ENCODE measurements around the gene IL24.
A peak's percentile ranks its signal among the peaks of the same experiment; 100 is the strongest.
"Not testable (repeated sequence)": the region's sequence is repeated elsewhere in the genome, so short reads cannot be mapped to it uniquely, and the experiment has no call there.

IL24 gene

DNA sequence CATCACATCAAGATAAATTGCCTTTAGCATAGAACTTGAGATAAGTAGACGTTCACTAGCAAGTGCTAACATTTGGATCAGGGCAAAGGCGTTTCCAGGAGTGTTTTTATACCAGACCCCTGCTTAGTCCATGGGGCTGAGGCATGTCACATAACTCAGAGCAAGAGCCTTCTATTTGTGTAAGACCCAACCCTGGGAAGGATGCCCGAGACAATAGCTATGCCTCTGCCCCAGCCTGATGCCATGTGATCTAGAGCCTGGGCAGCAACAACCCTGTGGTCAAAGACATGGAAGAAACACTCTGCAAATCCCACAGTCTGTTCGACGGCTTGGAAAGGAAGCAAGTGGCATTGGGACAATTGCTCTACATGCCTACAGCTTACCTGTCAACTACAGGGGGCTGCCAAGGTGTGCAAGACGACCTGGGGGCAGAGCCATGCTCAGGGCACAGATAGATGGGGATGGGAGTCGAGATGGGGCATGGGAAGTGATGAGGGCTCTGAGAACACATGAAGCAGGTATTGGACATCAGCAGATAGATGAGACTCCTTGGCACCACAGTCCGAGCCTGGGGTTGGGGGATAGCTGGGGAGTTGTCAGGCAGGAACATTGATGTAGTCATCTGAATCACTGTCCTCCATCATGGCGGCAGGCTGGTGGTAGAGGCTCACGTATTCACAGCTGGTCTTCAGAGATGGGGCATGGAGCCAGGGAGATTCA lies 7.3 kb downstream of the IL24 start:
- no peak for DNase-seq (ENCODE audit: low read depth in 2 of 2)

DNA sequence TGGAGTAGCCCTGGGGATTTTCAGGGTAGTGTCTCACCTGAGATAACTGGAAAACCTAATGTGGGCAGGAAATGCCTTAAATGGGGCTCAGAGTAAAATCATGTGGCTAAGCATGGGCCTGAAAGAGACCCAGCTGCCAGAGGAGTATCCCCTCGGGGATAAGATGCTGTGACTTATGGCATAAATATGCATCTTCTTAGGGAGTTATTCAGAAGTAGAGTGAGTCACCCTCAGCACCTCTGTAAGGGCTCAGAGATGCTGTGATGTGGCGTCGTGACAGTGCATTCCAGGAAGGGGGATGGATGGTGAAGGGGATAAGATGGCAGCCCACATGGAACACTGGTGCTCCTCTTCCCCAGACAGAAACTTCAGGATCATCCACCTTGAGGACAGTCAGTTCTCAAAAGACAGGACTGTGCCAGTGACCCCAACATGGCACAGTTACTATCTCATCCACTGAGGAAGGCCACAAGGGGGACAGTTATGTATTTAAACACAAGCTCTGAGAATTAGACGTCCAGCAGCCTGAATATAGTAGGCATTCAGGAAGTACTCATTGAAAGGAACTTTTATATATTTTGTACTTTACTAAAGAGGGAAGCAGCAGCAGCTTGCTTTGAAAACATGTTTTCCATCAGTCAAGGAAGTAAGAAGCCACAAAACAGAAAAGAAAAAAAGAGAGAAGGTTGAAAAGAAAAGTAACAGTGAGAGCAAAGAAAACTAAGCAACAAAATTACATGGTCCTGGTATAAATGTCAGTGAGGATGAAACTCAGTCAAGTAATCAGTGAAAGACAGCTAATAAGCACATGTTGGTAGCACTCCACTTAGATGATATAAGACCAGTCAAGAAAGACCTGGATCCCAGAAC lies 8.3 kb downstream of the IL24 start:
- DNase-seq (ENCODE audit: low read depth in 2 of 2), result peak in 1 of 2 donors; percentile 24

DNA sequence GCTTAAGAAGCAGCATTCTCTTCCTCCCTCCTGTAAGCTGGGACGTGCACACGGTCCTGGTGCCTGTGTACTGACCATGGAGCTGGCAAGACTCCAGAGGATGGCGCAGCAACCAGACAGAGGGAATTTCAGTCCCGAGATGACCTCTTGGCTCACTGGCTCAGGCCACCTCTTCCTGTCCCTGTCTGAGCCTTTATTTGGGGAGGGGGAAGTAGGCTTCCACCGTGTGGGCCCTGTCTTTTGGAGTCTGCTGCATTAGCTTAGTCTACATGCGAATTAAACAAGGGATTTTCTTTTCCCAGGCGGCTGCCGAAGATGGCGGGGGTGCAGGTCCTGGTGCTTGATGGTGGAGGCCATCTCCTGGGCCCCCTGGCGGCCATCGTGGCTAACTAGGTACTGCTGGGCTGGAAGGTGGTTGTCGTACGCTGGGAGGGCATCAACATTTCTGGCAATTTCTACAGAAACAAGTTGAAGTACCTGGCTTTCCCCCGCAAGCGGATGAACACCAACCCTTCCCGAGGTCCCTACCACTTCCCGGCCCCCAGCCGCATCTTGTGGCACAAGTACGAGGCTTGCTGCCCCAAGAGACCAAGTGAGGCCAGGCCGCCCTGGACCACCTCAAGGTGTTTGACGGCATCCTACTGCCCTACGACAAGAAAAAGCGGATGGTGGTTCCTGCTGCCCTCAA lies 10.2 kb downstream of the IL24 start:
- DNase-seq (ENCODE audit: low read depth in 2 of 2), result no peak

DNA sequence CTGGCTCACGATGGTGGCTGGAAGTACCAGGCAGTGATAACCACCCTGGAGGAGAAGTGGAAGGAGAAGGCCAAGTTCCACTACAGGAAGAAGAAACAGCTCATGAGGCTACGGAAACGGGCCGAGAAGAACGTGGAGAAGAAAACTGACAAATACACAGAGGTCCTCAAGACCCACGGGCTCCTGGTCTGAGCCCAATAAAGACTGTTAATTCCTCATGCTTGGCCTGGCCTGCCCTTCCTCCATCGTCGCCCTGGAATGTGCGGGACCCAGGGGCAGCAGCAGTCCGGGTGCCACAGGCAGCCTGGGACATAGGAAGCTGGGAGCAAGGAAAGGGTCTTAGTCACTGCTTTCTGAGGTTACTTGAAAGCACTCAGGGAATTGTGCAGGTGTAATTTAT lies 10.8 kb downstream of the IL24 start:
- DNase-seq (ENCODE audit: low read depth in 2 of 2), result no peak

DNA sequence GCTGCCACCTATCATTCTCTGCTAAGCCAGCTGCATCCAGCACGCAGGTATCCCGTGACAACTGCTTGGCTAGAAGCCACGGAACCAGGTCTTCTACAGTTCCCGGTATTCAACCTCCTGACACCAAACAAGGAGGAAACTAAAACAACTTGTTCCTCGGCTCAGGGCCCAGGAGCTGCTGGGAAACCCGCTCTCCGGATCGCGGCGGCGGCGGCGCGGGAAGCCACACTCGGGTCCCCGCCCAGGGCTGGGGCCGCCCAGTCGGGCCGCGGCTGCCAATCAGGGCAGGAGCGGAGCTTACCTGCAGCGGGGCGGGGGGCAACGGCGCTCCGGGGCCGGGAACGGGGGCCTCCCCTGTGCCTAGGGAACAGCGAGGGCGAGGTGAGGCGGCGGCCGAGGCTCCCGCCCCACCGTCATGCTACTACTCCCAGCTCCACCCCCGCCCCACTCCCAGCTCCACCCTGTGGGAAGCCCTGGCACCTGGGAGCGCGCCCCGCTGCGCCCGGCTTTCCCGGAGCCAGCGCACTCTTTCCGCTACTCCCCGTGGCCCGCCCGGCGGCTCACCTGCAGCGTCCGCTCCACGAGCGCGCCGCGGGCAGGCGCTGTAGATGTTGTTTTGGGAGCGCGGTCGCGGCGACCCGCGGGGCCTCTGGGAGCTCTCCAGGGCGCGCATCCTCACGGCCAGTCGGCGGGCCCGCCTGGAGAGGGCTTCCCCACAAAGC lies 12.1 kb downstream of the IL24 start:
- DNase-seq (ENCODE audit: low read depth in 2 of 2), result no peak

DNA sequence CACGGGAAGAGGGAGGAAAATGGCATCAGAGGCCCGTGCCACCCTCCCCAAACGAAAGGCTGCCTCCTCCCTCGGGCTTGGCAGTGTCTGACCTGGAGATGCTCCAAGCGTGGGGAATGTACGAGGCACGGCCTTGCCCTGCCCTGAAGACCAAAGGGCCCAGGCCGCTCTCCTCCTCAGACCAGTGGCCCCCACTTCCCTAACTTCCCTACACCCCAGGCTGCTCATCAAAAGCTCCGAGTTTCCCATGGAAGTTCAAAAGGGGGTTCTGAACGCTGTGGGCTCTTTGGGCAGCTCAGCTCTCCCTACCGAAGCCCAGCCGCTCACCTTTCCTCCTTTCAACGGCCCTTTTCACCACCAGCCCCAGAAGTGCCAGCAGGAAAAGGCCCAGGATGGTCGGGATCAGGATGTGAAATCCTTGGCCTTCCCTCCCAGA lies 12.7 kb downstream of the IL24 start:
- no peak for DNase-seq (ENCODE audit: low read depth in 2 of 2)

DNA sequence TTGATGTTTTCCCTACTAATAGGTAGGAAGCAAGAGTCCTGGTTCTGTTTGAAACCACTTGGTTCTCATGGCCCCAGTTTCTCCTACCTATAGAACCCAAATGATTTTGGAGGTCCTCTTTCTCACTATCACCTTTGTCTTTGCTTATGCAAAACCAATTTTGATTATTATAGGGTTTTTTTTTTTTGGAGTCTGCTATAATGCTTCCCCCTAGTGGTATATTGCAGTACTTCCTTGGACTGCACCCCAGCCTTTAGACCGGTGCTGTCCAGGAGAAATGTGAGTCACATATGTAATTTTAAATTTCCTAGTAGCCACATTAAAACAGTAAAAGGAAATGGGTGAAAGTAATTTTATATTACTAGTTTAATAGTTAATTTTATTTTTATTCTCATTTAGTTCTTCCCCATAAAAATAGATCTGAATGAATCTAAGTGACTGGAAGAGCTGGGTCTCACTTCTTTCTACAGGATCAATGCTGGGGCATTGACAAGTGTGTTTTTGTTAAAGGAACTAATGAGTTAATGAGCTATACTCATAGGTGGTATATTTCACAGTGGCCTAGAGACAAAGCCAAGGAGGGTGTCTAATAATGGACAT lies 13.9 kb downstream of the IL24 start:
- DNase-seq (ENCODE audit: low read depth in 2 of 2), result no peak

DNA sequence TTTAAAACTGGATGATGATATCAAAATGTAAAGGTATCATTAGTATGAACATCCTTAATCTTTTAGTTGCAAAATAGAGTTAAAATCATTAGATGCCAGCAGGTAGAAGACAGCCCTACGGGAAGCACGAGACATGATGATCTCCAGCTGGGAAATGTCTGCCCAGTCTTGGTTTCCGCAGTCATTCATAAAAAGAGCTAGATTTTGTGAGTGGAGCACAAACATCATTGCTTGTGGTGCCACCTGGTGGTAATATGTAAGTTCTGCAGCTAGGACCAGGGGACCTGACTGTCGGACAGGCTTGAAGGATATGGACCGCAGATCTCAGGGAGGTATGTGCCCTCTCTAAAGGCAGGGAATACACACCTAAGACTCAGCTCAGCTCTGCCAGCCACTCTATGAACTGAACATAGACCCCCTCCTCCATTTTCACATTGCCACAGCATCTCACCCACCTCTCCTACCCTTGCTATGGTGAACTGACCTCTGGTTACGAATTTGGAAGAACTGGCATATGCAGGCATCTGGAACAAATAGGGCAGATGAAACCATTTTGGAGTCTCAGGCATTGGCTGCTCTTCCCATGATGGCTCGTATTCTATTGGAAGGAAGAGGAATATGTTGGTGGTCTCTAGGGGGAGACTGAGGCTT lies 15.3 kb downstream of the IL24 start:
- DNase-seq (ENCODE audit: low read depth in 2 of 2), result no peak

DNA sequence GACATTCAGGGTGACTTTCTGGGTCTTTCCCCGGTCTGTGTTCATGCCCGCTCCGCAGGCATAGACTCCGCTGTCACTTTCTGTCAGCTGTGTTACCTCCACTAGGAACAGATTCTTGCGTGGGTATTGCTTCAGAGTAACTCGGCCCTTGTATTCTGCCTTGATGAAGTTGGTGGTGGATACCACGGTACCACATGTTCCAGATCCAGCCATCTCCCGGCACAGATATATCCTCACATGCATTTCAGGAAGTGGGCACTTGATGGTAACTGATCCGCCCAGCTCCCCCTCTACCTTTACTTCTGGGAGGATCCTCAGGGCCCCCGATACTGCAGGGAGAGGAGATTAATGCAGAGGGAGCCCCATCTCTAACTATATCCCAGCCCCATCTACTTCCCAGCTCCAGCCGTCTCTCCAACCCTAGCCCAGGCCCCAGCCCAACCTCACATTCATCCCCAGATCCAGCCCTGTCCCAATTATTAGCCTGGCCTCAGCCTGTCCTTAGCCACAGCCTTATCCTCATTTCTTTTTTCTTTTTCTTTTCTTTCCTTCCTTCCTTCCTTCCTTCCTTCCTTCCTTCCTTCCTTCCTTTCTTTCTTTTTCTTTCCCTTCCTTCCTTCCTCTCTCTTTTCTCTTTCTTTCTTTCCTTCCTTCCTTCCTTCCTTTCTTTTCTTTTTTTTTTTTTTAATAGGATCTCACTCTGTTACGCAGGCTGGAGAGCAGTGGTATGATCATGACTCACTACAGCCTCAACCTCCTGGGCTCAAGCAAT lies 16.7 kb downstream of the IL24 start:
- no peak for DNase-seq (ENCODE audit: low read depth in 2 of 2)

DNA sequence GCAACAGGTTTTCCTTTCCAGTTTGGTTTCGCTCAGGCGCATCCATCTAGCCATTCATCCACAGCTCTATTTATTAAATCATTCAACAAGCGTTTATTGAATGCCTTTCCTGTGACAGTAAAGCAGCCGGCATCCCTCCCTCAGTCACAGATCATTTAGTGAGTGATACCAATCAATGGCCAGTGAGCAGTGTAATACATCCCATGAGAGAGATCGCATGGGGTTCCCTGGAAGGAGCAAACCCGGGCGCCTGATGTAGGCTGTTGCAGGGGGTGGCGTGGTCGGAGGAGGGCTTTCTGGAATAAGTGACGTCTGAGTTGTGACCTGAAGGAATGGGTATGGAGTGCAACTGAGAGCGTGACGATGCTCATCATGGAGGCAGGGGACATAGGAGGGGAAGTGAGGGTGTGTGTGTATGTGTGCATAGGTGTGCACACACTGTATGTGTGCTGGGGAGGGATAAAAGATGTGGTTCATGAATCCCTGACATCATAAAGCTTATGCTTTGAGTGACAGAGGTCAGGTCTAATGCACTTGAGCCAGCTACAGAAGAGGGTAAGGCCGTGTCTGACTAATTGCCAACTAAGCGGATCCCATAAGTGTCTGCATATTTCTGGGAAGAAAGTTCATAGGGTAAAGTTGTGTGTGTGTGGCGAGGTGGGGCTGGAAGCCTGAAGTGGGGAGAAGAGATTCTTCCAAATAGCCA lies 17.9 kb downstream of the IL24 start:
- DNase-seq (ENCODE audit: low read depth in 2 of 2), result no peak

DNA sequence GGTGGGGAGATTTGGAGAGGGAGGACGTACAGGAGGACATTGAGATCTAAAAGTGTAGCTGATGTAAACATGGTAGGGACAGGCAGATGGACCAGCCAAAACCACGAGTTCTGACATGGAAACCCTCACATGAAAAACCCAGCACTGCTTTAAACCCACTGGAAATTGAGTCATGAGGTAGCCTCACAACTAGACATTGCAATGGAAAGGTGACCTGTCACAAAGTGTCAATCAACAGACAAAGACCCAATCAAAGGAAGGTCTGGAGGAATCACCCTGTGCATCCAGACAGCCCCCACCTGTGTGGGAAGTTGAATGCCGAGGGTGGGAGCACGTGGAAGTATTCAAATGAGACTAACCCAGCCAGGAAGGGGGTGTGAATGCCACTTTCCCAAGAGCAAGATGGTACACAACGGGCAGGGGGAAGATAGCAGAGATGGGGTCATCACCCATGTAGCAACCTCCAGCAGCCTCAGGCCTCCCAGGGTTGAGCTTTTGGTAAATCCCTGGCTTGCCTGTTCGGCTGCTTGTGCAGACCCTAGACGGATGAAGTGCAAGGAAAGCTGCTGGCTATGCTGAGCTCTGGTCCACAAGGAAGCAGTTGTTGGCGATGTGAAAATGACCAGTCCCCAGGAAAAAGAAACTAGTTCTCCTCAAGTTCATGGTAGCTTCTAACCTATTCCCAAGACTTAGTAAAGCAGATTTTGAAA lies 18.9 kb downstream of the IL24 start:
- DNase-seq (ENCODE audit: low read depth in 2 of 2), result no peak

DNA sequence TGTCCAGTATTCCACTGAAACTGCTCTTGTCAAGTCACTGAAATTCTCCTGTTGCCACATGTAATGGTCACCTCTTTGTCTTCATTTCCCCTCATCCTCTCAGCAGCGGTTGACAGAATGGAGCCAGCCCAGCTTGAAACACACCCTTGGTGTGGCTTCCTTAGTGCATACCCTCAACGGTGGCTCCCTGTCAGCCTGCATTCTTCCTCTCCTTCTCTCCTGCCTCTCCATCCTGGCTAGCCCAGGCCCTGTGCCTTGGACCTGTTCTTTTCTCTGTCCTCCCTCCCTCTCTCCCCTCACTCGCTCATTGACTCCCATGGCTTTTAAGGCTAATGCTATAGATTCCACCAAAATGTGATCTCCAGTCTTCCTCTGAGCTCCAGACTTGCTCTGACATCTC lies 20.8 kb downstream of the IL24 start:
- DNase-seq (ENCODE audit: low read depth in 2 of 2), result no peak

DNA sequence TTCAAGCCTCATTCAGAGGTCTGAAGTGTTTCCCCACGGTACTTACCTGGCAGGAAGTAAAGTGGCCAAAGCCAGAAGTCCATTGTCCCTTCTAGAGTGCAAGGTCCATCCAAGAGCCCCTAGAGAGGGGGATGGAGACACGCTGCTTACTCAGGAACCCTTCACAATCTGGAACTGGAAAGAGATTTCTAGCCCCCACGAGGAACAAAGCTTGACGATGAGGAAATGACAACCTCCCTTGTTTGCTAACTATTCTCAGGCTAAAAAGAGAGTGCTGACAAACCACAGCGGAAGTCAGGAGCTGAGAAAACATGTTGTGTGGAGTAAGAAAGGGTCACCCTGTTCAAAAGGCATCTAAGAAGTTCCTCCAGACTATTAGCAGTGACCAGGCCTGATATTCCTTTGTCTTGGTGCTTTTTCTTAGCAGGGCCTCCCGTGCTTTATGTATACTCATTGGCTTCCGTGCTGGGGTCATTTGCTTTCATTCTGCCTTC lies 24.6 kb downstream of the IL24 start, which contains the start of gene FCMR:
Gene FCMR (minus strand): TSS at position 170 of the 494 bp plus-strand sequence. CDS start 87 bp downstream, at position 83.
- no peak for DNase-seq (ENCODE audit: low read depth in 2 of 2)

DNA sequence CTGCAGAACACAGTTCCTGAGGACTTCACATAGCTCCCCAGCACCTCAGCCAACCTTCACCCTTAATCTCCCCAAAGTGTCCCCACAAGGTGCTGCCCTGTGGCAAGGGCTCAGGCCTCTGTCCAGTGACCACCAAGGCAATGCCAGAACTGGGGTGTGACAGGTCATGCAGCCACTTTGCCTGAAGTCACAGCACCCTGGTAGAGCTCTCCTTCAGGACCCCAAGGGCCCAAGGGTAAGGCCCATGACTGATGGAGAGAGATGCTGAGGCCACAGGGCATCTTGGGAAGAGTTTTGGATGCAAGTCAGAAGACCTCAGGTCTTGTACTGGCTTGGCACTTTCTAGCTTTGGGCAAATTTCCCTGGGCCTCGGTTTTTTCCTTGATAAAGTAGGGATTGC lies 25.3 kb downstream of the IL24 start:
- no peak for DNase-seq (ENCODE audit: low read depth in 2 of 2)

DNA sequence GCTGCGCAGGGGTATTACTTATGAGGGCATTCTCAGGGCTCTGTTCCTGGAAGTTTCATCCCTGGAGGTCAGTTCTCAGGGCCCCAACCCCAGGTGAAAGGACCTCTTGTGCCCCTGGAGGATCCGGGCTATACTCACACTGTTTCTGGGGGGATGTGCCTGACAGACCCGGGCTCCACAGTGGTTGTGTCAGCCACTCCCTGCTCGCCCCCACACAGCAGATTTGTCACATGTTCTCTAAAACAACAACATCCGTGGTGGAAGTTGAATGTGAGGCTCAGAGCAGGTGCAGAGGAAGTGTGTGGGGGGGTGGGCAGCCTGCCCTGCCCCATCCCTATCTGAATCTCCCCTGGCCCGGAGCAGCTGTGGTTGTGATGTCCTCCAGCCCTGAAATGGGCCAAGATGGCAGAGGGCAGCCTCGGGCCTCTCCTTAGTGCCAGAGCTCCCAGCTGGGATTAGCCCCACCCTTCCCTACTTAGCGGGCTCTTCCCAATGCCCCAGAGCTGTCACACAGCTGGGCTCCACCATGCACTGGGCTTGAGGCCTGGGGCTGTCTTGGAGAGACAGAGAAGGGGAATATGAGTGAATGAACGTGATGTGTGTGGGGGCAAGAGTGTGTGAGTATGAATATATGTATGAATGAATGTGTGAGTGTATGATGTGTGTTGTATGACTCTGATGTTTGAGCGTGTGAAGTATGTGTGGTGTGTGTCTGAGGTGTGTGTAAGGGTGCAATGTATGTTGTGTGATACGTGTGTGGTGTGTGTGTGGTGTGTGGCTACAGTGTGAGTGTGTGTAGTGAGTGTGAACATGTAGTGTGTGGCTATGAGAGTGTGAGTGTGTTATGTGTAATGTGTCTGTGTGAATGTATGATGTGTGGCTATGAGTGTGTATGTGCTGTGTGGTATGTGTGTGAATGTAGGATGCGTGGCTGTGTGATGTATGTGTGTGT lies 26.0 kb downstream of the IL24 start:
- DNase-seq (ENCODE audit: low read depth in 2 of 2), result peak in 1 of 2 donors; percentile 64

DNA sequence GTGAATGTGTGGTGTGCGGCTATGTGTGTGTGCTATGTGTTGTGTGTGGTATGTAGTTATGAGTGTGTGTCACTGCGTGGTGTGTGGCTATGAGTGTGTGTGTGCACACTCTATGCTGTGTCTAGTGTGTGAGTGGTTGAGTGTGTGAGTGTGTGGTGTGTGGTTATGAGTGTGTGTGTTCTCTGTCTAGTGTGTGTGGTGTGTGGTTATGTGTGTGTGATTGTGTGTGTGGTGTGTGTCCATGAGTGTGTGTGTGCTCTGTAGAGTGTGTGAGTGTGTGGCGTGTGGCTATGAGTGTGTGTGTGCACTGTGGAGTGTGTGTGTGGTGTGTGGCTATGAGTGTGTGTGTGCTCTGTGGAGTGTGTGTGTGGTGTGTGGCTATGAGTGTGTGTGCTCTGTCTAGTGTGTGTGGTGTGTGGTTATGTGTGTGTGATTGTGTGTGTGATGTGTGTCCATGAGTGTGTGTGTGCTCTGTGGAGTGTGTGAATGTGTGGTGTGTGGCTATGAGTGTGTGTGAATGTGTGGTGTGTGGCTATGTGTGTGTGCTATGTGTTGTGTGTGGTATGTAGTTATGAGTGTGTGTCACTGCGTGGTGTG lies 26.8 kb downstream of the IL24 start:
- DNase-seq (ENCODE audit: low read depth in 2 of 2), result not testable (repeated sequence)

DNA sequence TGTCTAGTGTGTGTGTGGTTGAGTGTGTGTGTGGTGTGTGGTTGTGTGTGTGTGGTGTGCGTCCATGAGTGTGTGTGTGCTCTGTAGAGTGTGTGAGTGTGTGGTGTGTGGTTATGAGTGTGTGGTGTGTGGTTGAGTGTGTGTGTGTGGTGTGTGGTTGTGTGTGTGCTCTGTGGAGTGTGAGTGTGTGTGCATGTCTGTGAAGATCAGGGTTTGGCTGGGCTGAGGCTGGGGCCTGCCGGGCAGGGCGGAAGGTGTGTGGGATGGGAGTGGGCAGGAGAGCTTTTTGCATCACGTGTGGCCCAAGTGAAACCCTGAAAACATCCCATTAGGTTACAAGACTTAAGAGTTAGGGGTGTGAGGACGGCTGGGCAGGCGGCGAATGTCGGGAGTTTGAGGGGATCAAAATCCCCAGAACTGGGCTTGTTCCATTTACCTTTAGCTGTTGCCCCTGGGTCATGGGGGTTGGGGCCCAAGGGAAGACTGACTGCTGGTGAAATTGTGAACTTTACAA lies 27.4 kb downstream of the IL24 start:
- DNase-seq (ENCODE audit: low read depth in 2 of 2), result no peak

All from stimulated activated CD8-positive, alpha-beta memory T cell treated with anti-CD3 and anti-CD28 coated beads, Interleukin-15, amount 100 ng/mL, for 48 hours (primary cell).